Stimulated activated CD4-positive, alpha-beta T cell treated with anti-CD3 and anti-CD28 coated beads, Interleukin-1b, Interleukin-23, amount 100 ng/mL, for 1 hour (primary cell): Measurements from ENCODE around the gene PIEZO1.
"Not testable (repeated sequence)": the region's sequence is repeated elsewhere in the genome, so short reads cannot be mapped to it uniquely, and the experiment has no call there.

ENCODE experiments used
- DNase-seq, 2 donors: peaks; one replicate each; pipeline ENCODE4 v3.0.0-alpha.2; 2020; ENCODE audit warnings: low read depth in 2 of 2

Gene PIEZO1, protein sequence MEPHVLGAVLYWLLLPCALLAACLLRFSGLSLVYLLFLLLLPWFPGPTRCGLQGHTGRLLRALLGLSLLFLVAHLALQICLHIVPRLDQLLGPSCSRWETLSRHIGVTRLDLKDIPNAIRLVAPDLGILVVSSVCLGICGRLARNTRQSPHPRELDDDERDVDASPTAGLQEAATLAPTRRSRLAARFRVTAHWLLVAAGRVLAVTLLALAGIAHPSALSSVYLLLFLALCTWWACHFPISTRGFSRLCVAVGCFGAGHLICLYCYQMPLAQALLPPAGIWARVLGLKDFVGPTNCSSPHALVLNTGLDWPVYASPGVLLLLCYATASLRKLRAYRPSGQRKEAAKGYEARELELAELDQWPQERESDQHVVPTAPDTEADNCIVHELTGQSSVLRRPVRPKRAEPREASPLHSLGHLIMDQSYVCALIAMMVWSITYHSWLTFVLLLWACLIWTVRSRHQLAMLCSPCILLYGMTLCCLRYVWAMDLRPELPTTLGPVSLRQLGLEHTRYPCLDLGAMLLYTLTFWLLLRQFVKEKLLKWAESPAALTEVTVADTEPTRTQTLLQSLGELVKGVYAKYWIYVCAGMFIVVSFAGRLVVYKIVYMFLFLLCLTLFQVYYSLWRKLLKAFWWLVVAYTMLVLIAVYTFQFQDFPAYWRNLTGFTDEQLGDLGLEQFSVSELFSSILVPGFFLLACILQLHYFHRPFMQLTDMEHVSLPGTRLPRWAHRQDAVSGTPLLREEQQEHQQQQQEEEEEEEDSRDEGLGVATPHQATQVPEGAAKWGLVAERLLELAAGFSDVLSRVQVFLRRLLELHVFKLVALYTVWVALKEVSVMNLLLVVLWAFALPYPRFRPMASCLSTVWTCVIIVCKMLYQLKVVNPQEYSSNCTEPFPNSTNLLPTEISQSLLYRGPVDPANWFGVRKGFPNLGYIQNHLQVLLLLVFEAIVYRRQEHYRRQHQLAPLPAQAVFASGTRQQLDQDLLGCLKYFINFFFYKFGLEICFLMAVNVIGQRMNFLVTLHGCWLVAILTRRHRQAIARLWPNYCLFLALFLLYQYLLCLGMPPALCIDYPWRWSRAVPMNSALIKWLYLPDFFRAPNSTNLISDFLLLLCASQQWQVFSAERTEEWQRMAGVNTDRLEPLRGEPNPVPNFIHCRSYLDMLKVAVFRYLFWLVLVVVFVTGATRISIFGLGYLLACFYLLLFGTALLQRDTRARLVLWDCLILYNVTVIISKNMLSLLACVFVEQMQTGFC (N-terminal part only)

GRCh38 chr16:88785106-88785924 is at the start of gene PIEZO1:
TSS of gene PIEZO1 (minus strand) at chr16:88785220. CDS start at chr16:88784964, 256 bp downstream.
- DNase-seq: peak; percentile 63 to 70

DNA sequence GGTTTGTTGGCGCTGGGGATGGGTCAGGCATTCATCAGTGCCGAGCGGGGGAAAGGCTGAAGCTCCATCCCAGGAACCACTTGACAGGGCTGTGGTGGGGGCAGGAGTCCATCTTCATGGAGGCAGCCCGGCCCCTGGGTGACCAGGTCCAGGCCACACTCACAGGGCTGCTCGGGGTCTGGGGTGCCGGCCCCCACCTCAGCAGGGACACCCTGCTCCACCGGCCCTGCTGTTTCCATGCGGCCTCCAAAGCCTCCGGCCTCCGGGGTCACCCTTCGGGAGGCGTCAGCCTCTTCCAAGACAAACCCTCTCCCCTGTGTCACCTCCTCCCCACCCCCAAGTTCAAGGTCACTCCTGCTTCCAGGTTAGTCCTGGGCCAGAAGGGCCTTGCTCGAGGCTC is 49.6 kb upstream of the PIEZO1 start:
- DNase-seq: no peak

- no peak for DNase-seq
These were observed 48.1 kb upstream of the PIEZO1 start for GRCh38 chr16:88833086-88833485.

DNA sequence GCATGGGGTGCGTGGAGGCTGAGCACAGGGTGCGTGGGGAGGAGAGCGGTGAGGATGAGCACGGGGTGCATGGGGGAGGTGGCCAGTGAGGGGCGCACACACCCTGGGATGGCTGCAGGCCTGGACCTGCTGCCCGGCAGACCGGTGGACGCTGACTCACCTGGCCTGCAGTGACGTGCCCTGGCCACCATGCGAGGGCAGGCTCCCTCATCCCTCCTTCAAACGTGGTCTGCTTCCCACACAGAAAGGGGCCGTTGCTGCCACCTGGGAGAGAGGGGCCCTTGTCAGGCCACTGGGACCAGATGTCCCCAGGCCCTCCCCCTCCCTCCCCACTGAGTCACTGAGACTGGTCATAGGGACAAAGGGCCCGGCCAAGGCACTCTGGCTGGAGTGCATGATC is 46.8 kb upstream of the PIEZO1 start:
- no peak for DNase-seq

- no peak for DNase-seq
These were observed 45.8 kb upstream of the PIEZO1 start for GRCh38 chr16:88830783-88831182.

DNA sequence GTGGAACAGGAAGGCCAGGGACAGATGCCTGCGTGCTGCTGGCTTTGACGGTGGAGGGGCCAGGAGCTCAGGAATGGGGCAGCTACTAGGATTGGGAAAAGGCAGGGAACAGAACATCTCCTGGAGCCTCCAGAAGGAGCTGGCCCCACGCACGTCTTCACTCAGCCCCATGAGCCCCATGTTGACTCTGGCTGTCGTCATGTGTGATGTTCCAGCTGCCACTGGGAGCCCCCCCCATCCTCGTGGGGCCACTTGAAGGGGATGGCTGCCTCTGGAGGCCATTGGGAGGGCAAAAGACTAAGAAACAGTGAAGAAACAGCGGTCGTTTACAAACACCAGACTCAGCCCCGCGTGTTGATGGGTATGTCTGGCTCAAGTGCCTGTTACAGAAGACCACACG is 45.2 kb upstream of the PIEZO1 start:
- DNase-seq: no peak

- no peak for DNase-seq
These were observed 43.7 kb upstream of the PIEZO1 start for GRCh38 chr16:88828711-88829110.

- no peak for DNase-seq
These were observed 42.7 kb upstream of the PIEZO1 start for GRCh38 chr16:88827727-88828126.

DNA sequence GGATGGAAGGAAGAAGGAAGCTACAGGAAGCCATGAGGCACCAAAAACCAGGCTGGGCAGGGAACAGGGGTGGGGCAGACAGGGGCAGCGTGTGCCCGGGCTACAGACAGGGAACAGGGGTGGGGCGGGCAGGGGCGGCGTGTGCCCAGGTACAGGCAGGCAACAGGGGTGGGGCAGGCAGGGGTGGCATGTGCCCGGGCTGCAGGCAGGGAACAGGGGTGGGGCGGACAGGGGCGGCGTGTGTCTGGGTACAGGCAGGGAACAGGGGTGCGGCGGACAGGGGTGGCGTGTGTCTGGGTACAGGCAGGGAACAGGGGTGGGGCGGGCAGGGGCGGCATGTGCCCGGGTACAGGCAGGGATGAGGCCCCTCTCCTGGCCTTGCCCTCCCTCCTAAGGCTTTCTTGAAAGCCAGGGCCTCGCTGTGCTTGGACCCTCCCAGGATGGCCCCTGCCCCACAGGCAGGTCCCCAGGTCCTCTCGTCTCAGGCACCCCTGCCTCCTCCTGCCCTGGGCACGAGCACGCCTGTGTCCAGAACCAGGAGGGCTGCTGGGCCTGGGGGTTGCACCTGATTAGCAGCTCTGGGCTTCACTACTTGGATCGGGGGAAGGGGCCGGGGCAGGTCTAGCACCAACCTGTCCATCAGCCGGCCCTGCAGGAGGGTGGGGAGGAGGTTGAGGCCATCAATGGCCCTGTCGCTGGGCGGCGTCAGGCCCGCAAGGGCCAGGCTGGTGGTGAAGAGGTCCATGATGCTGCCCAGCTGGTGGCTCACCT is 41.2 kb upstream of the PIEZO1 start:
- no peak for DNase-seq

DNA sequence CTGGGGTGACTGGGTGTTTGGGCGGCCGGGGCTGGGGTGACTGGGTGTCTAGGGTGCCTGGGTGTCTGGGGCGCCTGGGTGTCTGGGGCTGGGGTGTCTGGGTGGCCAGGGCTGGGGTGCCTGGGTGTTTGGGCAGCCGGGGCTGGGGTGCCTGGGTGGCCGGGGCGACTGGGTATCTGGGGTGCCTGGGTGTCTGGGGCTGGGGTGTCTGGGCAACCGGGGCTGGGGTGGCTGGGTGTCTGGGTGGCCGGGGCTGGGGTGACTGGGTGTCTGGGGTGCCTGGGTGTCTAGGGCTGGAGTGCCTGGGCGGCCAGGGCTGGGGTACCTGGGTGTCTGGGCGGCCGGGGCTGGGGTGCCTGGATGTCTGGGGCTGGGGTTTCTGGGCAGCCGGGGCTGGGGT is 40.1 kb upstream of the PIEZO1 start:
- DNase-seq: no peak

DNA sequence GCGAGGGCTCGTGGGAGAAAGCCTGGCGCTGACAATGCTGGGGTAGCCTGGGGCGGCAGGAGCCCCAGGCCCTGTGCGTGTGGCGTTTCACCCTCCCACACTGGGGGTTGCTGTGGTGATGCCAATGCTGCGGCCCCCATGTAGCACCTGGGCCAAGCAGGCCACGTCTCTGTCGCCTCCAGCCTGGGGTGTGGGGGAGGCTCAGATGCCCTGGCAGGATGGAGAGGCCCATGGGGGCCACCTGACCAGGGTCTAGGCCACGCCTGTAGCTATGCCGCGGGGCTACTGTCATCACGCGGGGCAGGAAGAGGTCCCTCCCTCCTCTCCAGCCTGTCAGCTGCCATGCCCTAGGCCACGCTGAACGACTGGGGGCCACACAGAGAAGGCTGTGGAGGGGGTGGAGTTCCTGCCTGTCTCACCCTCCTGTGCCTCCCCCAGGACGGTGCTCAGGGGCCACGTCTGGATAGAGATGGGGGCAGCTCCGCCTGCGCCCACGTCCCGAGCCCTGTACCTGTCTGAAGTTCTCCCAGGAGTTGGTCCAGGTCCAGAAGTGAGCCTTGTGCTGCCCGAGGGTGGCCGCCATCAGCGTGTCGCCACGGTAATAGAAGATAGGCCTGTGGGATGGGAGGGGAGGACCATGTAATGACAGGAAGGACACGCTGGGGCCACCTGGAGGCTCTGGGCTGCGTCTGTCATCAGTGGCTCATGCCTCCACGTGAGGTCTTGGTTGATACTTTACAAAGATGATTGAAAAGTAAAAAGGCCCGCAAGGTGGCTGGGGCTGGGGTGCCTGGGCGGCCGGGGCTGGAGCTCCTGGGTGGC is 39.4 kb upstream of the PIEZO1 start:
- DNase-seq: no peak

GRCh38 chr16:88823646-88824045 is 38.6 kb upstream of the PIEZO1 start:
- DNase-seq: not testable (repeated sequence)

DNA sequence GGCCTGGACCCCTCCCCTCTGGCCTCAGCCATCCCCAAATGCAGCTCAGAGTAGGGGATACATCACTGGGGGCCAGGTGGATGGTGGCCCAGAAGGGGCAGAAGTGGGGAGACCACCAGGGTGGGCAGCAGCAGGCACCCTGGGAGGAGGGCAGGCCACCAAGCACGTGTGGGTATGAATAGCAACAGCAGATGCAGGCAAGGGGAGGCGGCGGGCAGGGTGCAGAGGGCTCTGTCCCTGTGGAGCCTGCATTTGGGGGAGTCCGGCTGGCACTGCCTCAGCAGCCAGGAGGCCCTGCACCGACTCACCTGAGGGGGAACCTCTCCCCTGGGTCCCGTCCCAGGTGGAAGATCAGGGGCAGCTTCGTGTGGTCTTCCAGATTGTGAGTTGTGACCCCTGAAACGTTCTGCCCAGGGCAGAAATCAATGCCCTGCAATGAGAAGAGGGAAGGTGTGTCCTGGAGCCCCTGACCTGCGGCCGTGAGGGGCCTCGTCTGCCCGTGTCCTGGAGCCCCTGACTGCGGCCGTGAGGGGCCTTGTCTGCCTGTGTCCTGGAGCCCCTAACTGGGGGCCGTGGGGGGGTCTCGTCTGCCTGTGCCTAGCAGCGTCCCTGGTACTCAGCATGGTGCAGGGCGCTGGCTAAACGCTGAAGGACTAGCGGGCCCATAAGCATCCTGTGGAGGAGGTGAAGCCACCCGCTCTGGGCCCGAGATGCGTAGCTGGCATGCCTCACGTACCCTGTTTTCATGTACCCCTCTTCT is 37.4 kb upstream of the PIEZO1 start:
- no peak for DNase-seq

DNA sequence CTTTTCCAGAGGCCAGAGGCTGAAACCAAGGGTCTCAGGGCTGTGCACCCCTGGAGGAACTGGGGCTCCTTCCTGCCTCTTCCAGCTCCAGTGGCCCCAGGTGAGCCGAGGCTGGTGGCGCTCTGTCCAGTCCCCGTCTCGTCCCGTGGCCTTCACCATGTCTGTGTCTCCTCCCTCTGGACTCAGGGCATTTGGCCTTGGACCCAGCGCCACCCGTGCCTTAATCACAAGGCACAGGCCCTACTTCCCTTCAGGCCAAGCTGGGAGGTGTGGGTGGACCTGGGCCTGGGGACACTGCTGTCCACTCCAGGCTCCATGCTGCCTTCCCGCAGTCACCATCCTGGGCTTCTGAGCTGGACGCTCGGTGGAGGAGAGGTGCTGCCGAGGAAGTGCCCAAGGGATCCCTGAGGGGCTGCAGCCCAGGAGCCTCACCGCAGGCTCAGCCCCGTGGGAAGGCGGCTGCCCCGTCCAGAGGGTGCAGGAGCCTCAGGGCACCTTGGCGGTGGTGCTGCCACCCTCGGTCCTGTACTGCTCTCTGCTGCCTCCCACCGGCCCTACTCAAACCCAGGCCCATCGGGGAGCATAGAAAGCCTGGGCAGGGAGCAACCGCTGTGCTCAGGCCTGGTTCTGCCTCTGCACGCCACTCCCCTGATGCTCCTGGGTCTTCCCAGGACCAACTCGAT is 36.3 kb upstream of the PIEZO1 start:
- DNase-seq: no peak

- DNase-seq: no peak
These were observed 35.5 kb upstream of the PIEZO1 start for GRCh38 chr16:88820385-88821025.

DNA sequence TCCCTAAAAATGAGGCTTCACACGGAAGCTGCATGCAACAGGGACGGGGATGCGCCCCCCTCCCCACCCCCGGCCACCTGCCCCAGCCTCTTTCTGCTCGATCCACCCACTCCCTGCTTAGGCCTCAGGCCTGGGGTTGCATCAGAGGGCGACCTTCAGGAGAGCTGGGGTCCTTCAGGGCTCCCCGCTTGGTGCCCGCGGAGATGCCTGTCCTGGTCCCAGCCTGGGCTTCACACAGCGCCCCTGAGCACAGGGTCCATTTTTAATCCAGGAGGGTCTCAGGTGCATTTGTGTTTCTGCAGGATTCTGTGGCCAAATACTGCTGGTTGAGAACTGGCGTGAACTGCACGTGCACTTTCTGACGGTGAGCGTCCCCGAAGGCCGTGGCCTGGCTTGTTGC is 34.1 kb upstream of the PIEZO1 start:
- DNase-seq: no peak

- DNase-seq: no peak
These were observed 33.5 kb upstream of the PIEZO1 start for GRCh38 chr16:88818575-88818874.
